CD4-positive, alpha-beta T cell treated with Interleukin-17A for 1 hour (primary cell): ENCODE measurements around the gene BTBD19.
"Not testable (repeated sequence)": the region's sequence is repeated elsewhere in the genome, so short reads cannot be mapped to it uniquely, and the experiment has no call there.

Source experiments
- DNase-seq: peaks from one replicate; pipeline ENCODE4 v3.0.0-alpha.2; 2020

BTBD19 gene

GRCh38 chr1:44808063-44808937 is at the start of gene BTBD19:
Gene BTBD19 (plus strand): TSS chr1:44808523. CDS start chr1:44808821, 298 bp downstream.
- DNase-seq: peak; percentile 88

GRCh38 chr1:44759077-44759476 is 49.2 kb upstream of the BTBD19 start:
- DNase-seq: no peak

GRCh38 chr1:44760876-44761275 is 47.4 kb upstream of the BTBD19 start:
- no peak for DNase-seq

- DNase-seq: not testable (repeated sequence)
These were observed 41.9 kb upstream of the BTBD19 start for GRCh38 chr1:44766421-44766820.

GRCh38 chr1:44775078-44775929 is 33.0 kb upstream of the BTBD19 start, which contains the start of gene RPS8:
Gene RPS8 (plus strand): TSS chr1:44775540. CDS start chr1:44775597, 57 bp downstream.
- peak; percentile 93 for DNase-seq

- peak; percentile 60 for DNase-seq
These were observed 32.2 kb upstream of the BTBD19 start for GRCh38 chr1:44775930-44776729.

- DNase-seq: no peak
These were observed 31.6 kb upstream of the BTBD19 start for GRCh38 chr1:44776730-44777068.

- no peak for DNase-seq
These were observed 30.8 kb upstream of the BTBD19 start for GRCh38 chr1:44777547-44777946.

- no peak for DNase-seq
These were observed 30.2 kb upstream of the BTBD19 start for GRCh38 chr1:44777969-44778635.

GRCh38 chr1:44778705-44779576 is 29.4 kb upstream of the BTBD19 start:
- DNase-seq: no peak

- no peak for DNase-seq
These were observed 27.7 kb upstream of the BTBD19 start for GRCh38 chr1:44780583-44781121.

- DNase-seq: no peak
These were observed 24.6 kb upstream of the BTBD19 start for GRCh38 chr1:44783697-44784093.

GRCh38 chr1:44784094-44785028 is 24.0 kb upstream of the BTBD19 start:
- peak; percentile 50 for DNase-seq

- DNase-seq: no peak
These were observed 23.3 kb upstream of the BTBD19 start for GRCh38 chr1:44785029-44785380.

- no peak for DNase-seq
These were observed 22.7 kb upstream of the BTBD19 start for GRCh38 chr1:44785501-44786137.

GRCh38 chr1:44786138-44786840 is 22.0 kb upstream of the BTBD19 start:
- peak; percentile 81 for DNase-seq

GRCh38 chr1:44786841-44787426 is 21.4 kb upstream of the BTBD19 start:
- no peak for DNase-seq

GRCh38 chr1:44787506-44787905 is 20.8 kb upstream of the BTBD19 start:
- DNase-seq: no peak
